Hematopoietic multipotent progenitor cell treated with erythropoietin and hydrocortisone succinate and interleukin-3 and kit ligand, for 17 days (in vitro differentiated cells): ENCODE results near the gene HTR3C.
"Not testable (repeated sequence)": the region's sequence is repeated elsewhere in the genome, so short reads cannot be mapped to it uniquely, and the experiment has no call there.

Experiments
- DNase-seq: peaks from one replicate; pipeline ENCODE4 v3.0.0-alpha.2; 2015; ENCODE audit warnings: low spot score

Gene HTR3C

DNA sequence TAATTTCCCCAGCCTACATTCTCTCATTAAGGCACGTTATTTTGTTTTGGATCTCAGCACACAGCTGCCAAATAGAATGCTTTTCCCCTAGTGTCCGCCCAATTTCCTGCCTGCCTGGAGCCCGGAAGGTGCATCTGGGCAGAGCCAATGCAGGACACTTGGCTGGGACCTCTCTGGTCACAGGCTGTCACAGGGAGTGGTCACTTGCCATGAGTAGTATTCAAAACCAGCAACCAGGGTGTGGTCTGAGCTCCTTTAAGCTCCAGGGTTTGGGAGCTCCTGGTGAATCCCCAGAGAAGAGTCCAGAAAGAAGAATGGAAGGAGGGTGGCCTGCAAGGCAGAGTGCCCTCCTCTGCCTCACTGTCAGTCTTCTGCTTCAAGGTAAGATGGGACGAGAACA, at the start of gene HTR3C:
Gene HTR3C, plus strand, starts transcription at position 281 of the 400 bp plus-strand sequence. Its CDS starts 34 bp downstream, at position 315.
- no peak for DNase-seq

- DNase-seq: no peak
Observed at GRCh38 chr3:184003187-184003967, 49.5 kb upstream of the HTR3C start.

- no peak for DNase-seq
Observed at GRCh38 chr3:184004476-184004875, 48.4 kb upstream of the HTR3C start.

GRCh38 chr3:184005941-184006507, 46.8 kb upstream of the HTR3C start:
- DNase-seq: peak; percentile 83

GRCh38 chr3:184007143-184007813, 45.6 kb upstream of the HTR3C start:
- DNase-seq: not testable (repeated sequence)

GRCh38 chr3:184008161-184008560, 44.7 kb upstream of the HTR3C start:
- no peak for DNase-seq

DNA sequence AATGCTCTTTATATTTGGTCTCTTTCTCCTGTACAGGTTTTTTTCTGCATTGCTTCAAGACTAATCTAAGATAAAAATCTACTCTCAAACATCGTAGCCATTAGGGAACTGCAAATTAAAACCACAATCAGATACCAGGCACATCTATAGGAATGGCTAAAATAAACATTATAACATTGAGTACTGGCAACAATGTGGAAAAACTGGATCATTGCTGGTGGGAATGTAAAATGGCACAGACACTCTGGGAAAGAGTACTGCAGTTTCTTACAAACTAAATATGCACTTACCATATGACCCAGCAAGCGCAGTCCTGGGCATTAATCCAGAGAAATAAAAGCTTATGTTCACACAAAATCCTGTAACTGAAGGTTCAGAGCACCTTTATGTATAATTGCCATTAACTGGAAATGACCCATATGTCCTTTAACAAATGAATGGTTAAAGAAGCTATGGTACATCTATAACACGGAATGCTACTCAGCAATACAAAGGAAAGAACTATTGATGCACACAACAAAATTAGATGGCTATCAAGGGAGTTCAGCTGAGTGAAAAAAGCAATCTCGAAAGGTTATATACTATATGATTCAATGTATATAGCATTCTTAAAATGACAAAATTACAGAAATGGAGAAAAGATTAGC, 41.5 kb upstream of the HTR3C start:
- DNase-seq: no peak

DNA sequence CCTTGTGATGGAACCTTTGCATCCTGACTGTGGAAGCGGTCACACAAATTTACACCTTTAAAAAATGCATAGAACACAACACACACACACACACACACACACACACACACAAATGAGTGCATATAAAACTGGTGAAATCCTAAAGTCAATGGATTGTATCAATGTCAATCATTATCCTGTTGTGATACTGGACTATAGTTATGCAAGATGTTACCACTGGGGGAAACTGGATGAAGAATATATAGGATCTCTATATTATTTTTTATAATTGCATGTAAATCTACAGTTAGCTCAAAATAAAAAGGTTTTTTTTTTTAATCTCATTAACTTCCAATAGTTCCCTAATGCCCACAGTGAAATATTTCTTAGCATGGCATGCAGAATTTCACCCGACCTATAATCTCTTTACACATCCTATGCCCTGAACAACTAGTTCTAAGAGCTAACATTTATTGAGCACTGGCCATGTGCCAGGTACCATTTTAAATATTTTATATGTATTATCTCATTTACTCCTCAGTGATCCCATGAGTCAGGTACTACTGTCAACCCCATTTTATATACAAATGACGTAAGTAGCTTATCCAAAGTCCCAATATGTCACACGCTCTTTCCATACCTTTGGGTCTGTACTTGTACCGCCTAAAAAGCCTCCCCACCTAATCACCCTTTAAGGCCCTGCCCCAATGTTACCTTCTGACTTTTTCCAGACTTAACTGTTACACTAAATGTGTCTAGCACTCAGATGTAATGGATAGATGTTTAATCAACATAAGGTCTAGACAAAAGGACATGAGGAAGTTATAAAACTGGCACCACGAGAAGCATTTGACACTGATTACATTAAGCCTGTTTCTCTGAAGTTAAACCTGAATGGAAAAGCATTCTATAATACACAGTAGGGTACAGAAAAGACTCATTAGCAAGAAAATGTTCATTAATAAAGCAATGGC, 40.6 kb upstream of the HTR3C start:
- no peak for DNase-seq

DNA sequence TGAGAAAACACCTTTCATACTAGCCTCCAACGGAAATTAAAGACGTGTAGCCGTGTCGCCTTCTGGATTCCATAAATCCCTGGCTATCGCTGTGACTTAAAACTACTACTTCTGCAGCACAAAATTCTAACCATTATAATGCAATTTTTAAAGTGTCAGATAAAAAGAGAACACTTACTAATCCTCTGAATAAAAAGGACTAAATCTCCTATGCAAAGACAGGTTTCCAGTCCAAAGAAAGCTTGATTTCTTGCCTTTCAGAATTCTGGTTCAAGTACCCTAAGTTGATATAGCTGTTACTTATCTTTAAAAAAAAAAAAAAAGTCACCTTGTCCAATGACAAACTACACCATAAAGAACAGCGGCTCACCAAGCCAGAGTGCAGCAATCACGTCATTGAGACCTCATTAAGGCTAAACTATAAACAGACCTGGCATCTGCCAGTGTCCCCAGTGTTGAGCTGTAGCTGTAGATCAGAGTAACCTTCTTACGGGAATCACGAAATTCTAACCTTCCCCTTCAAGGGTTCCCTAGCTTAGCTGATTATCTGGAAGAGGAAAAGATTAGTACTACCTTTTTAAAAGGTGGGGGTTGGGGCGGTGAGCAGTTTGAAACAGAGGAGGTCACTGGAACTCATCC, 37.3 kb upstream of the HTR3C start:
- DNase-seq: no peak

GRCh38 chr3:184016169-184016570, 36.7 kb upstream of the HTR3C start:
- peak; percentile 37 for DNase-seq

DNA sequence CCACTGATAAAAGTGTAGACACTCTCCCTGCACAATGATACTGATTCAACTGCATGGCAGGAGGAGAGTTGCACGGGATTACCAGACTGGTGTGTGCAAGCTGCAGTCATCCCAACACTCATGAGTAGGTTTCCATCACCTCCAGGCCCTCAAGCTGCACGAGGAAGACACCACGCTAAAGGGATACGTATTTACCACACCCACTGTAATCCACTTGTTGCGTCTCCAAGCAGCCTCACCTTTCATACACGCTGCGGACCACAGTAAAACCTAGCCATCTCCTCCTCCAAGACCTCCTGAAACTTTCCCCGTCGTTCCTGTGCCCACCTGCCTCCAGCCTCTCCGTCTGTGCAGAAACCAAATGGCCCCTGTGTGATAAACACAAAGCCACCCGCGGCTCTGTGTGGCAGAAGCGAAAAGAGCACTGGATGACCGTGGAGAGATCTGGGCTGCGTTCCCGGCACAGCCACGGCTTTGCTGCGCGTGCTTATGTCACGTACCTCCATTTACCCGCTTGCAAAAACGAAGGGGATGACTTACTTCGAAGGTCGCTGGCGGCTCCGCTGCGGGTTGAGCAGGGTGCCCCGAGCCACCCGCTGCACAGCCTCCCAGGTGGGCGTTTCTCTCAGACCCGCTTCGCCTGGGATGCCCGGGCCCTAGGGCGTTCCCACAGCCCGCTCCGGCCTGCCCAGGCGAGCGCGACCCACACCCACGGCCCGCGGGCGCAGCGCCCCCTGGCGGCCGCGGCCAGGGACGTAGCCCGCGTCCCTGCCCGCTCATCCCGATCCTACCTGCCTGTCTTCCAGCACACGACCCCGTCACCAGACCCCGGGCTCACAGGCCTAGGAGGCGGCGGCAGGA, 35.8 kb upstream of the HTR3C start:
- peak; percentile 87 for DNase-seq

DNA sequence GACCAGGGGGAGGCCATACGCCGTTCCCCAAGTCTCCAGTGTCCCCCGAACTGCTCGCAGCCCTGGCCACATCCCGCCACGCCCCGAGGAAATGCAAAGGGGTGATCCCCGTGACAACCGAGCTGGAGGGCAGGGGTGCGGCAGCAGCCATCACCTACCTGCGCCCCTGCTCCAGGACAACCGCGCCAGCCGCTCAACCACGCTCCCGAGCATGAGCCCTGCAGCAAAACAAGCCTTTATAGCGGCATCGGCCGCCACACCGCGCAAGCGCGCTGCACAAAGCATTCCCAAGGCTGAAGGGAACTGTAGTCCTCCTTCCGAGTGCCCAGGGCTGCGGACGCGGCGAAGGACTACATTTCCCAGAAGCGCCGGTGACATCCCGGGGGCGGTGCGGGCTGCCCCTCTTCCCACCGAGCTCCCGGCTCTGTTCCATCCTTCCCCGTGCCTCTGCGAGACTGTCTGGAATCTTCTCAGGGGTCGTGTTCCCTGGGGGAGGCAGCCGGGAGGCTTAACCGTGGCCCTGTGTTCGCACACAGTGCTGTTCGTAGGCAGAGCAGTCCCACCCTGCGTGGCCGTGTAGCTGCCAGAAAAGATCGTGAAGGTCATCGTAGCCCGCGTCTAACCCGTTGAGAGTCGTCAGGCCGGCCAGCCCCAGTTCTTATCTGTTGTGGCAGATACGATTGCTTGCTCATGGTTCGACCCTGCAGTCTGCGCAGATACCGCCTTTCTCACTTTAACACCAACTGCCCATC, 35.0 kb upstream of the HTR3C start, which contains the start of gene ABCC5:
Gene ABCC5, minus strand, starts transcription at position 213 of the 752 bp plus-strand sequence. CDS start 3,492 bp downstream, outside the sequence.
- DNase-seq: peak; percentile 90

DNA sequence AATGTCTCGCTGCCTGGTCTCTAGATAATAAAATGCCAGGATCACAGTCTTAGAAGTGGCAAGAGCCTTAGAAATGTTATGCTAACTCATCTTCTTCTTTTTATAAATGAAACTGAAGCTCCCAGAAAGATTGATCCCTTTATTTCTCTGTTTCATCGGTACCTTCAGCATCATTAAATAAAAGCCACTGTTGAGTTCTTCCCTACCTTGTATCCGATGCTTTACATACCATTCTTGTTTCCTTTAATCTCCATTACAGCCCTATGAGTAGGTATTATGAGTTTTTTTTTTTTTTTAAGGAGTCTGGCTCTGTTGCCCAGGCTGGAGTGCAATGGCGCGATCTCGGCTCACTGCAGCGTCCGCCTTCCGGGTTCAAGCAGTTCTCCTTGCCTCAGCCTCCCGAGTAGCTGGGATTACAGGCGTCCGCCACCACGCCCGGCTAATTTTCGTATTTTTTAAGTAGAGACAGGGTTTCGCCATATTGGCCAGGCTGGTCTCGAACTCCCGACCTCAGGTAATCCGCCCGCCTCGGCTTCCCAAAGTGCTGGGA, 34.3 kb upstream of the HTR3C start:
- no peak for DNase-seq

- DNase-seq: no peak
Observed at GRCh38 chr3:184022323-184022722, 30.5 kb upstream of the HTR3C start.

GRCh38 chr3:184025256-184025655, 27.6 kb upstream of the HTR3C start:
- not testable (repeated sequence) for DNase-seq

DNA sequence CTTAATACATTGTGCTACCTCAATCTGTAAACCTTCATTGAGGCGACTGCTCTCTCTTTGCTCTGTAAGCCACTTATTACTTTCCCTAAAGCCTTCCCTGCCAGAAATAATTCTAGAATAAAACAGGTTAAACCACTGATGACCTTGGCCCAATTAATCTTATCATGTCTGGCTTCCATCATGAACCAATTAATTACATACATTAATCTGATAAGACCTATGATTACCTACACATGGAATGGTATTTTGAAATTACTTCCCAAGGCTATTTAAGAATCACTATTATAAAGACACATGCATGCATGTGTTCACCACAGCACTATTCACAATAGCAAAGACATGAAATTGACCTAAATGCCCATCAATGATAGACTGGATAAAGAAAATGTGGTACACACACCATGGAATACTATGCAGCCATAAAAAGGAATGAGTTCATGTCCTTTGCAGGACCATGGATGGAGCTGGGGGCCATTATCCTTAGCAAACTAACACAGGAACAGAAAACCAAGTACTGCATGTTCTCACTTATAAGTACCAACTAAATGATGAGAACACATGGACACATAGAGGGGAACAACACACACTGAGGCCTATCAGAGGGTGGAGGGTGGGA, 24.5 kb upstream of the HTR3C start:
- DNase-seq: not testable (repeated sequence)

DNA sequence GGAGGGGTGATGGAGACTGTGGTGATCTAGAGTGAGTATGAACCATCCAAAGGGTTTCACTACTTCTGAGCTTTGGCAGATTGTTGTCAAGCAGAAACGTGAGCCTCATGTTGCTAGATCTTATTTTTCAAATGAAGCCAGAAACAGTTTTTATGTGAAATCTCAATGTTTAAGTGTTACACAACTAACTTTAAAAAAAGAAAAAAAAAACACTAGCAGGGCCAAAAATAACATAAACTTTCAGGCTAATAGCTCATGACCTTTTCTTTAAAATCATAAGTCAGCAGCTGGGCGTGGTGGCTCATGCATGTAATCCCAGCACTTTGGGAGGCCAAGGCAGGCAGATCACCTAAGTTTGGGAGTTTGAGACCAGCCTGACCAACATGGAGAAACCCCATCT, 23.4 kb upstream of the HTR3C start:
- no peak for DNase-seq

DNA sequence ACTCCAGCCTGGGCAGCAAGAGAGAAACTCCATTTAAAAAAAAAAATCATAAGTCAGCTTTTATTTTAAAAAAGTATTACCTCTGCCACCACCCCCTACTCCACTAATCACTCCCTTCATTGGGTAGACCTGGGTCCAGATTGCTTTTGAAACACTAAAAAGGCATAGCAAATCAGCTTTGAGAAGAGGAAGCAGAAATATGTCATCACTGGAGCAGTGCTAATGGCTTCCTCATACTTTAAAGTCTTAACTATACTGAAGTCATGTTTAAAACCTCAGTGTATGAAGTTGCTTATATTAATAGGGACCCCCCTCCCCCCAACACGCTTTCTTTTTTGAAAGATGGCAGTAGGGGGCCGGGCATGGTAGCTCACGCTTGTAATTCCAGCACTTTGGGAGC, 22.3 kb upstream of the HTR3C start:
- no peak for DNase-seq
